A673 (cell line): ENCODE results near the gene GATAD2A. TPM values are rescaled to one million over a fixed set of nuclear protein-coding genes. Genes with fewer than 3 reads are reported as not detected.
A peak's percentile ranks its signal among the peaks of the same experiment; 100 is the strongest.

Source experiments
- BruUV-seq: library from RNA; stranded (reverse); fragments of 400-500 nt; replicated peaks from 2 replicates; lab custom pipeline; 2021; lab: Mats Ljungman, UMichigan
- CTCF ChIA-PET: fragments of 300-600 bp; sonication (Branson Sonifier 250); formaldehyde crosslinking; loops from one replicate; lab custom pipeline; 2022; ENCODE audit warnings: antibody characterized with exemption; lab: Charles Lee
- POLR2A ChIA-PET: fragments of 300-600 bp; sonication (Branson Sonifier 250); formaldehyde crosslinking; loops from one replicate; lab custom pipeline; 2022; ENCODE audit warnings: antibody characterized with exemption; ENCODE audit not compliant: low non-redundant PET; lab: Charles Lee
- DNase-seq: peaks from one replicate; pipeline ENCODE4 v3.0.0-alpha.2; 2015; ENCODE audit warnings: low spot score
- H3K27ac ChIP-seq: fragments of 200-600 bp; sonication (generic); 2 replicates; pipeline ENCODE4 v1.5.1; 2016; ENCODE audit warnings: mixed run types, low read depth, mild to moderate bottlenecking, mixed read lengths, antibody characterized with exemption, low read length; ENCODE audit not compliant: poor library complexity, severe bottlenecking
- H3K27me3 ChIP-seq: fragments of 200-600 bp; sonication (generic); replicated peaks from 2 replicates; pipeline ENCODE4 v1.6.1; 2017; ENCODE audit warnings: mixed run types, low read depth, mild to moderate bottlenecking, mixed read lengths, antibody characterized with exemption, low read length; ENCODE audit not compliant: insufficient read depth, poor library complexity
- H3K36me3 ChIP-seq: fragments of 200-600 bp; sonication (generic); 2 replicates; pipeline ENCODE4 v1.6.1; 2016; ENCODE audit warnings: mixed run types, mild to moderate bottlenecking, mixed read lengths, antibody characterized with exemption, low read length; ENCODE audit not compliant: insufficient read depth, poor library complexity, severe bottlenecking
- H3K4me1 ChIP-seq: fragments of 200-600 bp; sonication (generic); 2 replicates; pipeline ENCODE4 v1.6.1; 2017; ENCODE audit warnings: mixed run types, mild to moderate bottlenecking, mixed read lengths, antibody characterized with exemption, low read length; ENCODE audit not compliant: insufficient read depth, poor library complexity, severe bottlenecking
- H3K4me3 ChIP-seq: fragments of 200-600 bp; sonication (generic); 2 replicates; pipeline ENCODE4 v1.5.1; 2016; ENCODE audit warnings: low read depth, mixed run types, mild to moderate bottlenecking, mixed read lengths, low read length; ENCODE audit not compliant: poor library complexity, severe bottlenecking
- H3K9me3 ChIP-seq: fragments of 200-600 bp; sonication (generic); 2 replicates; pipeline ENCODE4 v1.6.1; 2016; ENCODE audit warnings: mixed run types, low read depth, mild to moderate bottlenecking, mixed read lengths, antibody characterized with exemption, low read length; ENCODE audit not compliant: poor library complexity, severe bottlenecking
- EZH2 ChIP-seq: fragments of 200-600 bp; sonication (generic); IDR thresholded peaks from 2 replicates; pipeline ENCODE4 v1.6.1; 2017; ENCODE audit warnings: borderline replicate concordance, low read depth, mild to moderate bottlenecking, mixed read lengths, antibody characterized with exemption, low read length; ENCODE audit not compliant: poor library complexity, severe bottlenecking
- intact Hi-C: fragments of 100-400 bp; cut with micrococcal nuclease; formaldehyde crosslinking; loops from one replicate; pipeline ENCODE4 v1.10.0; 2022; ENCODE audit not compliant: unreplicated experiment
- total RNA-seq: library from RNA; stranded (reverse); gene quantifications from 2 replicates; pipeline ENCODE4 v1.2.3, GENCODE V29; 2021
- TF ChIP-seq, protein P1 (sequence below): fragments of 300-800, 200-600 bp; sonication (generic); conservative IDR thresholded peaks from 2 replicates; pipeline ENCODE4 v1.5.1; 2017; ENCODE audit warnings: low read depth, mild to moderate bottlenecking, antibody characterized with exemption, low read length, moderate library complexity, mixed read lengths

Gene GATAD2A
- total RNA-seq, 1 experiment from 2014 or later = 218 TPM

DNA sequence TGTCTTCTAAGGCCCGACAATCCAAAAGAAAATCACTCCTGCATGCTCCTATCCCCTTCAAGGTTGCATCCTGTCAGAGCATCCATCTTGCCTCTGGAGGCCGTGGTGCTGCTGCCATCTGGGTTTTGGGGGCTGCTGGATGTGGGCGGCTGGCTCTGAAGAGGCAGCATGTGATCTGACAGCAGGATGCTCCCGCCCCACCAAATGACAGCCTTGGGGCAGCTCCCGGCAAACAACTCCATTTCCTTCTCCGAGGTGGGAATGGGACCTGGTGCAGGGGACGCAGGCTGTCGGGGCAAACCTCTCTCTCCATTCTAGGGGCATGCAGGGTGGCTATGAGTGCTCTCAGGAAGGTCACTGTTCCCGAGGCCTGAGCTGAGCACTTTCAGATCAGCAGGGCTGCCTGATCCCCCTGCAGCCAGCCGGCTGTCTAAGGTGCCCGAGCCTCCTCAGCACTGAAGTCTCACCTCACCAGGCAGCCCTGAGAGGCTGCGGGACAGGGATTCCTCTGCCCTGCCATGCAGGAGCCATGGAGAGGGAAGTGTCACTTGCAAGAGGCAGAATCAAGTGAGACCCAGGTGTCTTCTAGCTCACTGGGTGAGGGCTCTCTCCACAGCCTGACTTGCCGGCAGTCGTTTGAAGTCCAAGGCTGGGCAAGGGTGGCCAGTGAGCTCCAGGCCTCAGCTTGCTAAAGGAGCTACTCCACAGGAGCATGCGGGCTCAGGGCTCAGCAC lies 81.0 kb downstream of the GATAD2A start:
- ChIA-PET POLR2A (no interaction called here), CTCF (no interaction called here)
- TF ChIP-seq EZH2 = no peak
- TF ChIP-seq, protein P1, sequence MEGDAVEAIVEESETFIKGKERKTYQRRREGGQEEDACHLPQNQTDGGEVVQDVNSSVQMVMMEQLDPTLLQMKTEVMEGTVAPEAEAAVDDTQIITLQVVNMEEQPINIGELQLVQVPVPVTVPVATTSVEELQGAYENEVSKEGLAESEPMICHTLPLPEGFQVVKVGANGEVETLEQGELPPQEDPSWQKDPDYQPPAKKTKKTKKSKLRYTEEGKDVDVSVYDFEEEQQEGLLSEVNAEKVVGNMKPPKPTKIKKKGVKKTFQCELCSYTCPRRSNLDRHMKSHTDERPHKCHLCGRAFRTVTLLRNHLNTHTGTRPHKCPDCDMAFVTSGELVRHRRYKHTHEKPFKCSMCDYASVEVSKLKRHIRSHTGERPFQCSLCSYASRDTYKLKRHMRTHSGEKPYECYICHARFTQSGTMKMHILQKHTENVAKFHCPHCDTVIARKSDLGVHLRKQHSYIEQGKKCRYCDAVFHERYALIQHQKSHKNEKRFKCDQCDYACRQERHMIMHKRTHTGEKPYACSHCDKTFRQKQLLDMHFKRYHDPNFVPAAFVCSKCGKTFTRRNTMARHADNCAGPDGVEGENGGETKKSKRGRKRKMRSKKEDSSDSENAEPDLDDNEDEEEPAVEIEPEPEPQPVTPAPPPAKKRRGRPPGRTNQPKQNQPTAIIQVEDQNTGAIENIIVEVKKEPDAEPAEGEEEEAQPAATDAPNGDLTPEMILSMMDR = no peak
- Histone ChIP-seq H3K4me3 (no peak overlapping the region), H3K9me3 (no peaks in the 10 kb centered on the region), H3K4me1 (peaks cover 28% of the 10 kb centered on the region), H3K27me3 (no peaks in the 10 kb centered on the region), H3K27ac (peak overlapping the region; percentile 3), H3K36me3 (peaks cover 6% of the 10 kb centered on the region)
- BruUV-seq = no TSS peak
- intact Hi-C loops = loop anchor here (5.0 kb wide), 1 partner anchor 339 kb away; no protein-coding TSS in a partner anchor
- DNase-seq = no peak

DNA sequence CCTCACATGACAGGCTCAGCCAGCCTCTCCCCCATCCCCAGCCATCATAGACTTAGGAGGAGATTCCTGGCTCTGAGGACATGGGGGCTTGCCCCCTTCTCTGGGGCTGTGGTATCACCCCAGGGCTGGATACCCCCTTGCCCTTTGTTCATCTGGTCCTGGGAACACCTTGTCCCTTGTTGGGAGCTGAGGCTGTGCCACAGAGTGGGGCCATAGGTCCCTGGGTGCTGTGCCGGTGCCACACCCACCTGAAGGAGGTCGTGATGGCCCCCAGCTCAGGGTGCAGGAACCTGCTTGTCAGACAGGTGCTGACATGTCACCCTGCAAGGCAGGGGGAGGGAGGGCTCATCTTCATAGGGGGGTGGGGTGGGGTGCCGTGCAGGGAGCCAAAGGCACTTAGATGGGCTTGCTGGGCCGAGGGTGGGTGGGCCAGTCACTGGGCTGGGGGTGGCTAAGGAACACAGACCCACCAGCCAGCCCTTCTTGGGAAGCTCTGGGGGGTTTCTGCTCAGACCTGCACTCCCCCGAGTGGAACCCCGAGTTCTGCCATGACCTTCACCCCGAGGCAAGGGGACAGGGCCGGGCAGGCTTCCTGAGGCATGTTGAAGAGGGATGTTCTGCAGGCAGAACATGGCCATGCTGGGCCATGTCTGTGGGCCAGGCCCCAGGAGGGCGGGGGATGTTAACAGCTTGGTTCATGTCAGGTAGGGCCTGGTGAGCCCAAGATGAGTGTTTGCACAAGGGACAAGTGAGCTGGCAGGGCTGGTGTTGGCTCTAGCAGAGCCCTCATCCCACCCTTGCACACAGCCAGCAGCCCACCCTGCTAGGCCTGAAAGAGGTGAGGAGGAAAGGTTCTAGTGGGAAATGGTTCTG lies 81.8 kb downstream of the GATAD2A start:
- H3K36me3 ChIP-seq = peaks cover 8% of the 10 kb centered on the region
- DNase-seq = no peak
- peak overlapping the region; percentile 91 for H3K27ac ChIP-seq
- ChIA-PET POLR2A (interaction anchor here (0.6 kb wide), 1 partner anchor 102 kb away, joined by 3 read pairs; no protein-coding TSS in a partner anchor), CTCF (no interaction called here)
- TF ChIP-seq, protein P1 = no peak
- no peak for TF ChIP-seq EZH2
- no peak overlapping the region for H3K4me3 ChIP-seq
- no peaks in the 10 kb centered on the region for H3K27me3 ChIP-seq
- H3K4me1 ChIP-seq = peaks cover 28% of the 10 kb centered on the region
- BruUV-seq = no TSS peak
- intact Hi-C loops = loop anchor here (5.0 kb wide), 1 partner anchor 340 kb away; no protein-coding TSS in a partner anchor
- H3K9me3 ChIP-seq = no peaks in the 10 kb centered on the region

DNA sequence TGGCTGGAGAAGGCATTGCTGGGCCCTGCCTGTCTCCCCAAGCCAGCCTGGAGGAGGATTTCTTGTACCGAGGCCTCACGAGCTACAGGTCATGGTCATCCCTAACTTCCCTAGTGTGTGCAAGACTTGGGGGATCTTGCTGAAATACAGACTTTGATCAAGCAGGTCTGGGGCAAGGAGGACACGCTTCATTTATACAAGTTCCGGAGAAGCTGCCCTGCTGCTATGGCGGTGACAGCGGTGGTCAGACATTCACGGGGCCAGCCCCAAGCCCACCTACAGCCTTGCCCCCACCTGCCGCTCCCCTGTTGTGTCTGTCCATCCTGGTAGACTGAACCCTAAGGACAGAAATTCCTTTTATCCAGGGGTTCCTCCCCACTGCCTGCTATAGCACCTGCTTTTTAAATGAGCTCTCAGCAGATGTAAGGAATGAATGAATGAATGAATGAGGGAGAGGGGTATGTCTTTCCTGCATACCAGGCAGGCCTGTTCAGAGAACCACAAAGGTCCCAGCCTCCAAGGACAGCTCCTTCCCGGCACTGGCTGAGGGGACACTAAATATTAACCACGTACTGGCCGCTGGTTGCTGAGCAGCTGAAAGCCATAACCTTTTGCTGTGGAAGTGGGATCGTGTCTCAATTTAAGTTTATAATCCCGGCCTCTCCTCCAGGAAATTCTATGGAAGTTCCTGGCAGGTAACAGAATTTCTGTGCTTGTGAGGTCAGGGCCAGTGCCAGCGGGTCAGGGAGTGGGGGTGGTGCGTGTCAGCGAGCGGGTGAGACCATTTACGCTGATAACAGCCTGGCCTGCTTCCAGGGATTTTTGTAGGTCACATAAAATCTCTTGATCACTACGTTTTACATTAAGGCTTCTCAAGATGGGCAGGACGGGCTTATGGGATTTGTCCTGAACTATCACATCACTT lies 82.7 kb downstream of the GATAD2A start:
- BruUV-seq = no TSS peak
- Histone ChIP-seq H3K27me3 (no peaks in the 10 kb centered on the region), H3K4me1 (peaks cover 30% of the 10 kb centered on the region), H3K36me3 (peaks cover 15% of the 10 kb centered on the region), H3K4me3 (peak overlapping the region; percentile 25), H3K27ac (peak overlapping the region; percentile 91), H3K9me3 (no peaks in the 10 kb centered on the region)
- ChIA-PET POLR2A (no interaction called here), CTCF (no interaction called here)
- intact Hi-C loops = loop anchor here (2.0 to 5.0 kb wide), 2 partner anchors 121 to 341 kb away; no protein-coding TSS in a partner anchor
- TF ChIP-seq EZH2 = no peak
- TF ChIP-seq, protein P1 = no peak
- no peak for DNase-seq
